HT-29 (cell line): ENCODE data around the gene COQ6. TPM values are rescaled to one million over a fixed set of nuclear protein-coding genes. Genes with fewer than 3 reads are reported as not detected.
A peak's percentile ranks its signal among the peaks of the same experiment; 100 is the strongest.
"Not testable (repeated sequence)": the region's sequence is repeated elsewhere in the genome, so short reads cannot be mapped to it uniquely, and the experiment has no call there.

ENCODE experiments used
- DNase-seq: peaks from one replicate; pipeline ENCODE4 v3.0.0-alpha.2; 2015; ENCODE audit warnings: low spot score
- total RNA-seq: library from RNA; depleted of rRNA; stranded (reverse); fragments of >200 nt; shearing (Covaris generic); gene quantifications from 2 replicates; pipeline ENCODE4 v1.2.3, GENCODE V29; 2014; rRNA removed

Gene COQ6
- 13.1 and 21.5 TPM in 2 replicates for total RNA-seq

- peak; percentile 94 for DNase-seq
Measured at GRCh38 chr14:73949752-73950734, at the start of gene COQ6, which contains the start of gene FAM161B. COQ6 (plus strand) TSS chr14:73950302; CDS start chr14:73950333, 31 bp downstream. FAM161B (minus strand) TSS chr14:73950094; CDS start chr14:73950026, 68 bp downstream.

- no peak for DNase-seq
Measured at GRCh38 chr14:73903028-73903427, 47.1 kb upstream of the COQ6 start.

GRCh38 chr14:73909681-73910080 lies 40.4 kb upstream of the COQ6 start:
- no peak for DNase-seq

- no peak for DNase-seq
Measured at GRCh38 chr14:73913256-73913655, 36.8 kb upstream of the COQ6 start.

GRCh38 chr14:73916324-73916723 lies 33.8 kb upstream of the COQ6 start:
- DNase-seq: no peak

GRCh38 chr14:73919457-73919856 lies 30.6 kb upstream of the COQ6 start:
- not testable (repeated sequence) for DNase-seq

- DNase-seq: no peak
Measured at GRCh38 chr14:73924337-73924736, 25.8 kb upstream of the COQ6 start.

GRCh38 chr14:73935666-73936065 lies 14.4 kb upstream of the COQ6 start:
- peak; percentile 53 for DNase-seq

- no peak for DNase-seq
Measured at GRCh38 chr14:73936548-73936947, 13.6 kb upstream of the COQ6 start.

GRCh38 chr14:73937012-73937411 lies 13.1 kb upstream of the COQ6 start:
- DNase-seq: no peak

GRCh38 chr14:73942180-73942579 lies 7.9 kb upstream of the COQ6 start:
- no peak for DNase-seq

GRCh38 chr14:73943083-73943482 lies 7.0 kb upstream of the COQ6 start:
- DNase-seq: no peak

GRCh38 chr14:73944432-73945158 lies 5.5 kb upstream of the COQ6 start:
- no peak for DNase-seq

- DNase-seq: peak; percentile 20
Measured at GRCh38 chr14:73945159-73945670, 4.9 kb upstream of the COQ6 start.

- DNase-seq: no peak
Measured at GRCh38 chr14:73953731-73954130, 3.6 kb downstream of the COQ6 start.

- no peak for DNase-seq
Measured at GRCh38 chr14:73955674-73956073, 5.6 kb downstream of the COQ6 start.

- DNase-seq: no peak
Measured at GRCh38 chr14:73958591-73958990, 8.5 kb downstream of the COQ6 start.

GRCh38 chr14:73961192-73961591 lies 11.1 kb downstream of the COQ6 start:
- DNase-seq: no peak

GRCh38 chr14:73965216-73965615 lies 15.1 kb downstream of the COQ6 start:
- DNase-seq: no peak

GRCh38 chr14:73968885-73969284 lies 18.8 kb downstream of the COQ6 start:
- no peak for DNase-seq

- DNase-seq: no peak
Measured at GRCh38 chr14:73973497-73973896, 23.4 kb downstream of the COQ6 start.

- DNase-seq: no peak
Measured at GRCh38 chr14:73976125-73976524, 26.0 kb downstream of the COQ6 start.
